WTC11 (cell line): ENCODE results near the gene RNU1-3. TPM values are rescaled to one million over a fixed set of nuclear protein-coding genes. Genes with fewer than 3 reads are reported as not detected.
"Not testable (repeated sequence)": the region's sequence is repeated elsewhere in the genome, so short reads cannot be mapped to it uniquely, and the experiment has no call there.

Experiments
- ATAC-seq: fragments of 200-7000 bp; cut with Tn5 transposase; 2 replicates; pipeline ENCODE4 v1.10.0; 2021; ENCODE audit warnings: mild to moderate bottlenecking, moderate library complexity
- CTCF ChIA-PET: fragments of 300-600 bp; sonication (Branson Sonifier 250); formaldehyde crosslinking; loops from one replicate; lab custom pipeline; 2021; ENCODE audit warnings: antibody characterized with exemption; lab: Charles Lee
- POLR2A ChIA-PET: fragments of 350-600 bp; sonication (Branson Sonifier 250); formaldehyde crosslinking; loops from one replicate; lab custom pipeline; 2021; ENCODE audit warnings: antibody characterized with exemption; lab: Charles Lee
- DNase-seq: peaks from one replicate; pipeline ENCODE4 v3.0.0; 2021; ENCODE audit warnings: low spot score
- H3K27ac Mint-ChIP-seq: 2 replicates; pipeline ENCODE4 v1.8.0; 2021; ENCODE audit warnings: mixed read lengths
- H3K27me3 Mint-ChIP-seq: 2 replicates; pipeline ENCODE4 v1.8.0; 2021; ENCODE audit warnings: low read depth, mild to moderate bottlenecking, moderate library complexity, mixed read lengths
- H3K36me3 Mint-ChIP-seq: 2 replicates; pipeline ENCODE4 v1.8.0; 2021; ENCODE audit warnings: mixed read lengths
- H3K4me1 Mint-ChIP-seq: 2 replicates; pipeline ENCODE4 v1.8.0; 2022; ENCODE audit warnings: mixed read lengths
- H3K4me3 Mint-ChIP-seq: 2 replicates; pipeline ENCODE4 v1.8.0; 2021; ENCODE audit warnings: mild to moderate bottlenecking, moderate library complexity, mixed read lengths
- H3K9me3 Mint-ChIP-seq: 2 replicates; pipeline ENCODE4 v1.8.0; 2021; ENCODE audit warnings: mixed read lengths
- ETV6 ChIP-seq: sonication (generic); formaldehyde crosslinking; IDR thresholded peaks from 2 replicates; pipeline ENCODE4 v1.8.1; 2022; ENCODE audit warnings: mild to moderate bottlenecking, missing genetic modification reagents
- IRF2 ChIP-seq: sonication (generic); formaldehyde crosslinking; IDR thresholded peaks from 2 replicates; pipeline ENCODE4 v1.8.0; 2022; ENCODE audit warnings: low read depth, missing genetic modification reagents, borderline replicate concordance
- ZNF396 ChIP-seq: fragments of 250-450 bp; sonication (Bioruptor Pico); IDR thresholded peaks from 2 replicates; pipeline ENCODE4 v1.8.0; 2021; ENCODE audit warnings: mild to moderate bottlenecking, moderate library complexity, borderline replicate concordance
- total RNA-seq: library from RNA; stranded (reverse); gene quantifications from 3 replicates; pipeline ENCODE4 v1.2.3, GENCODE V29; 2021
- TF ChIP-seq, protein P1 (sequence below): sonication (generic); formaldehyde crosslinking; IDR thresholded peaks from 2 replicates; pipeline ENCODE4 v1.8.1; 2023; ENCODE audit warnings: mild to moderate bottlenecking, moderate library complexity, missing genetic modification reagents
- TF ChIP-seq, protein P2 (sequence below): sonication (generic); formaldehyde crosslinking; IDR thresholded peaks from 2 replicates; pipeline ENCODE4 v1.8.1; 2022; ENCODE audit warnings: mild to moderate bottlenecking, moderate library complexity, missing genetic modification reagents
- TF ChIP-seq, protein P3 (sequence below): fragments of 250-450 bp; sonication (Bioruptor Pico); IDR thresholded peaks from 2 replicates; pipeline ENCODE4 v1.9.0; 2021; ENCODE audit warnings: mild to moderate bottlenecking
- TF ChIP-seq, protein P4 (sequence below): fragments of 250-450 bp; sonication (Bioruptor Pico); IDR thresholded peaks from 2 replicates; pipeline ENCODE4 v2.1.2; 2022; ENCODE audit warnings: mild to moderate bottlenecking, moderate library complexity
- TF ChIP-seq, protein P5 (sequence below): sonication (generic); formaldehyde crosslinking; IDR thresholded peaks from 2 replicates; pipeline ENCODE4 v1.8.1; 2022; ENCODE audit warnings: low read depth, mild to moderate bottlenecking, moderate library complexity, missing genetic modification reagents, borderline replicate concordance
- TF ChIP-seq, protein P6 (sequence below): sonication (generic); formaldehyde crosslinking; IDR thresholded peaks from 2 replicates; pipeline ENCODE4 v1.8.0; 2023; ENCODE audit warnings: missing genetic modification reagents

Gene RNU1-3
- total RNA-seq, 1 experiment from 2014 or later = 1,197 TPM

DNA sequence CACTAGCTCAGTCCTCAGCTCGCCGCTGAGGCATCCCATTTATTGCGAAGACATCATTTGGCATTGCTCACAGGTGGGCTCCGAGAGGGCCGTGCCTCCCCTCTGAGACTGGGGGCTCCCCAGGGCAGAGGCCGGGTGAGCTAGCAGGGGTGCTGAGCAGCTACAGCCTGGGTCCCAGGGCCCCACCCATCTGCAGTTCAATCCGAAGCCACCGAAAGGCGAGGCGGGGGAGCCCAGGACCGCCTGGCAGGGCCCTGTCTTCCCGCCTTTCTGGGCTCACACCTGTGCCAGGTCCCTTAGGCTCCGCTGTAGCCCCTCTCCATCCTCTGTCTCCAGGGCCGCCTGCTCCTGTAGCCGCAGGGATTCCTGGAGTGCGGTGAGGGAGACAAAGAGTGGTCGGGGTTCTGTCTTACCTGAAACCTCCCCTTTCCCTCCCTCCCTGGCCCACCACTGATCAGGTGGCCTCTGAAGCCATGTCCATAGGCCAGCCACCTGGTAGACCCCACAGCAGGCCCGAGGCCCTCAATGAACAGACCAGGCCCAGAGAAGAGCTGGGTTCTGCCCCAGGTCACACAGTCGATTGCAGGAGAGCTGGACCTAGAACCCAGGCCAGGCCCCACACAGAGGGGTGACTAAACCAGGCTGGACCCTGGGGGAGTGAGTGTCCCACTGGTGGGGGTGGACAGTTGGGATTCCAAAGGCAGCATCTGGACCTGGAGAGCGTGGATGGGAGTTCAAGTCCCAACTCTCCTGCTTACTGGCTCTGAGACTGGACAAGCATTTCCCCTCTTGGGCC, 35.3 kb downstream of the RNU1-3 start:
- CTCF ChIA-PET = interaction anchor here (0.6 to 2.7 kb wide), 3 partner anchors 10 to 303 kb away, joined by 3 to 20 read pairs (median 7); no protein-coding TSS in a partner anchor
- TF ChIP-seq, protein P1, sequence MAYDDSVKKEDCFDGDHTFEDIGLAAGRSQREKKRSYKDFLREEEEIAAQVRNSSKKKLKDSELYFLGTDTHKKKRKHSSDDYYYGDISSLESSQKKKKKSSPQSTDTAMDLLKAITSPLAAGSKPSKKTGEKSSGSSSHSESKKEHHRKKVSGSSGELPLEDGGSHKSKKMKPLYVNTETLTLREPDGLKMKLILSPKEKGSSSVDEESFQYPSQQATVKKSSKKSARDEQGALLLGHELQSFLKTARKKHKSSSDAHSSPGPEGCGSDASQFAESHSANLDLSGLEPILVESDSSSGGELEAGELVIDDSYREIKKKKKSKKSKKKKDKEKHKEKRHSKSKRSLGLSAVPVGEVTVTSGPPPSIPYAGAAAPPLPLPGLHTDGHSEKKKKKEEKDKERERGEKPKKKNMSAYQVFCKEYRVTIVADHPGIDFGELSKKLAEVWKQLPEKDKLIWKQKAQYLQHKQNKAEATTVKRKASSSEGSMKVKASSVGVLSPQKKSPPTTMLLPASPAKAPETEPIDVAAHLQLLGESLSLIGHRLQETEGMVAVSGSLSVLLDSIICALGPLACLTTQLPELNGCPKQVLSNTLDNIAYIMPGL (CRISPR knock-in tag) = 0 out of 2 replicates have a peak, but pooled peaks have one; percentile 34
- TF ChIP-seq, protein P2, sequence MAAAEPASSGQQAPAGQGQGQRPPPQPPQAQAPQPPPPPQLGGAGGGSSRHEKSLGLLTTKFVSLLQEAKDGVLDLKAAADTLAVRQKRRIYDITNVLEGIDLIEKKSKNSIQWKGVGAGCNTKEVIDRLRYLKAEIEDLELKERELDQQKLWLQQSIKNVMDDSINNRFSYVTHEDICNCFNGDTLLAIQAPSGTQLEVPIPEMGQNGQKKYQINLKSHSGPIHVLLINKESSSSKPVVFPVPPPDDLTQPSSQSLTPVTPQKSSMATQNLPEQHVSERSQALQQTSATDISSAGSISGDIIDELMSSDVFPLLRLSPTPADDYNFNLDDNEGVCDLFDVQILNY (CRISPR knock-in tag) = no peak
- POLR2A ChIA-PET = interaction anchor here (1.1 kb wide), 1 partner anchor 18 kb away, joined by 3 read pairs; no protein-coding TSS in a partner anchor
- Mint-ChIP-seq H3K4me1 (no peaks in the 10 kb centered on the region), H3K4me3 (no peak overlapping the region), H3K27me3 (no peaks in the 10 kb centered on the region), H3K36me3 (peaks cover 33% of the 10 kb centered on the region), H3K9me3 (no peaks in the 10 kb centered on the region), H3K27ac (no peak overlapping the region)
- ATAC-seq (no peak), DNase-seq (no peak)

DNA sequence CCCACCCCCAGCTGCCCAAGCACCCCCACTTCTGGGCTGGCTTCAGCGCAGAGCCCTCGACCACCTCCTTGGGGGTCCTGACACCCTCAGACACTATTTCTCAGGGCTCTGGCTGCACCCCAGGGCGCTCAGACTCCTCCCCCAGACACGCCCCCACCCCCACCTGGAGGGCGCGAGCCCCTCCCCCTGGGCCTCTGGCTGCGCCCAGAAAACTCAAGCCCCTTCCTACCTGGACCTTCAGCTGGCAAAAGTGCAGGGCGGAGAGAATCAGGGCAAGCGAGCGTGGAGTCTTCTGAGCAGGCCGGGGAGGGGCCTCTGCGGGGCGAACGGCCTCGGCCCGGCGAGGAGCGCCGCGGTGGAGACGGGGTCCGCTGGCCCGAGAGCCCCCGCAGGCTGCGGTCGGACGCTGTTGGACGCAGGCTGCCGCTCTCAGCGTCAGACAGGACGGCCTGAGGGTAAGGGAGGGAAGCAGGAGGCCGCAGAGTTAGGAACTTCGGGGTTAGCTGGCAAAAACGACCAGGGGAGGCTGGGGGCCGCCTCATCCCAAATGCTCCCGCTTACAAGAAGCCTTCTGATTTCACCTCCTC, 36.0 kb downstream of the RNU1-3 start:
- Mint-ChIP-seq H3K36me3 (peaks cover 40% of the 10 kb centered on the region), H3K4me1 (no peaks in the 10 kb centered on the region), H3K9me3 (no peaks in the 10 kb centered on the region), H3K4me3 (no peak overlapping the region), H3K27ac (peak overlapping the region; percentile 81), H3K27me3 (no peaks in the 10 kb centered on the region)
- ChIA-PET POLR2A (interaction anchor here (1.1 to 1.2 kb wide), 2 partner anchors 10 to 18 kb away, joined by 3 read pairs; no protein-coding TSS in a partner anchor), CTCF (interaction anchor here (1.1 to 2.7 kb wide), 2 partner anchors 10 to 77 kb away, joined by 7 to 20 read pairs; no protein-coding TSS in a partner anchor)
- DNase-seq (no peak), ATAC-seq (peak; percentile 7; the same call in 1 of the 2 replicates)
- TF ChIP-seq, protein P3, sequence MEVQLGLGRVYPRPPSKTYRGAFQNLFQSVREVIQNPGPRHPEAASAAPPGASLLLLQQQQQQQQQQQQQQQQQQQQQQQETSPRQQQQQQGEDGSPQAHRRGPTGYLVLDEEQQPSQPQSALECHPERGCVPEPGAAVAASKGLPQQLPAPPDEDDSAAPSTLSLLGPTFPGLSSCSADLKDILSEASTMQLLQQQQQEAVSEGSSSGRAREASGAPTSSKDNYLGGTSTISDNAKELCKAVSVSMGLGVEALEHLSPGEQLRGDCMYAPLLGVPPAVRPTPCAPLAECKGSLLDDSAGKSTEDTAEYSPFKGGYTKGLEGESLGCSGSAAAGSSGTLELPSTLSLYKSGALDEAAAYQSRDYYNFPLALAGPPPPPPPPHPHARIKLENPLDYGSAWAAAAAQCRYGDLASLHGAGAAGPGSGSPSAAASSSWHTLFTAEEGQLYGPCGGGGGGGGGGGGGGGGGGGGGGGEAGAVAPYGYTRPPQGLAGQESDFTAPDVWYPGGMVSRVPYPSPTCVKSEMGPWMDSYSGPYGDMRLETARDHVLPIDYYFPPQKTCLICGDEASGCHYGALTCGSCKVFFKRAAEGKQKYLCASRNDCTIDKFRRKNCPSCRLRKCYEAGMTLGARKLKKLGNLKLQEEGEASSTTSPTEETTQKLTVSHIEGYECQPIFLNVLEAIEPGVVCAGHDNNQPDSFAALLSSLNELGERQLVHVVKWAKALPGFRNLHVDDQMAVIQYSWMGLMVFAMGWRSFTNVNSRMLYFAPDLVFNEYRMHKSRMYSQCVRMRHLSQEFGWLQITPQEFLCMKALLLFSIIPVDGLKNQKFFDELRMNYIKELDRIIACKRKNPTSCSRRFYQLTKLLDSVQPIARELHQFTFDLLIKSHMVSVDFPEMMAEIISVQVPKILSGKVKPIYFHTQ (CRISPR knock-in tag) = no peak
- TF ChIP-seq, protein P4, sequence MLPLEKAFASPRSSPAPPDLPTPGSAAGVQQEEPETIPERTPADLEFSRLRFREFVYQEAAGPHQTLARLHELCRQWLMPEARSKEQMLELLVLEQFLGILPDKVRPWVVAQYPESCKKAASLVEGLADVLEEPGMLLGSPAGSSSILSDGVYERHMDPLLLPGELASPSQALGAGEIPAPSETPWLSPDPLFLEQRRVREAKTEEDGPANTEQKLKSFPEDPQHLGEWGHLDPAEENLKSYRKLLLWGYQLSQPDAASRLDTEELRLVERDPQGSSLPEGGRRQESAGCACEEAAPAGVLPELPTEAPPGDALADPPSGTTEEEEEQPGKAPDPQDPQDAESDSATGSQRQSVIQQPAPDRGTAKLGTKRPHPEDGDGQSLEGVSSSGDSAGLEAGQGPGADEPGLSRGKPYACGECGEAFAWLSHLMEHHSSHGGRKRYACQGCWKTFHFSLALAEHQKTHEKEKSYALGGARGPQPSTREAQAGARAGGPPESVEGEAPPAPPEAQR (CRISPR knock-in tag) = no peak
- no peak for TF ChIP-seq IRF2 (CRISPR knock-in tag)
- no peak for TF ChIP-seq ZNF396 (CRISPR knock-in tag)
- TF ChIP-seq, protein P5, sequence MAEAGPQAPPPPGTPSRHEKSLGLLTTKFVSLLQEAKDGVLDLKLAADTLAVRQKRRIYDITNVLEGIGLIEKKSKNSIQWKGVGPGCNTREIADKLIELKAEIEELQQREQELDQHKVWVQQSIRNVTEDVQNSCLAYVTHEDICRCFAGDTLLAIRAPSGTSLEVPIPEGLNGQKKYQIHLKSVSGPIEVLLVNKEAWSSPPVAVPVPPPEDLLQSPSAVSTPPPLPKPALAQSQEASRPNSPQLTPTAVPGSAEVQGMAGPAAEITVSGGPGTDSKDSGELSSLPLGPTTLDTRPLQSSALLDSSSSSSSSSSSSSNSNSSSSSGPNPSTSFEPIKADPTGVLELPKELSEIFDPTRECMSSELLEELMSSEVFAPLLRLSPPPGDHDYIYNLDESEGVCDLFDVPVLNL = no peak
- no peak for TF ChIP-seq ETV6 (CRISPR knock-in tag)
- TF ChIP-seq, protein P6, sequence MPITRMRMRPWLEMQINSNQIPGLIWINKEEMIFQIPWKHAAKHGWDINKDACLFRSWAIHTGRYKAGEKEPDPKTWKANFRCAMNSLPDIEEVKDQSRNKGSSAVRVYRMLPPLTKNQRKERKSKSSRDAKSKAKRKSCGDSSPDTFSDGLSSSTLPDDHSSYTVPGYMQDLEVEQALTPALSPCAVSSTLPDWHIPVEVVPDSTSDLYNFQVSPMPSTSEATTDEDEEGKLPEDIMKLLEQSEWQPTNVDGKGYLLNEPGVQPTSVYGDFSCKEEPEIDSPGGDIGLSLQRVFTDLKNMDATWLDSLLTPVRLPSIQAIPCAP (CRISPR knock-in tag) = no peak

DNA sequence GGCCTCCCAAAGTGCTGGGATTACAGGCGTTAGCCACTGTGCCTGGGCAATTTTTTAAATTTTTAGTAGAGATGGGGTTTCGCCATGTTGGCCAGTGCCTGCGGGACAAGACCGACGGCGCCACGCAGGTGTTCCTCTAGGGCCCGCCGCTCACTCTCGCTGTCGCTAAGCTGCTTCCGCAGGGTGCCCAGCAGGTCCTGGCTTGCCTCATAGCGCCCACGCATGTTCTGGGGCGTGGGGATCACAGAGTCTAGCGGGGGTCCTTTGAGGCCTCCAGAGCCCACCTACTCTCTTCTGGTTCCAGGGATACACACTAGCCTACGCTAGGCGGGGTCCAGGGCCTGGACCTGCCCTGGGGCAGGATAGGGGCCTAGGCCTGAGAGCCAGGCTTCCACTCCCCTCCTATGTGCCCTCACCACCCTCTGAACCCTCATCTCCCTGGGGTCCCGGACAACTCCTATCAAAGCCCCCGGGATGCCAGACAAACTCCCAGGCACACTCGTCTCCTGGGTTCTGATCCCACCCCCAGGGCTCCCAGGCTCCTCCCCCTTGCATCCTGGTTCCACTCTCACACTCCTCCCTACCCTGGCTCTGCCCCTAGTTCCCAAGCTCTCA, 36.7 kb downstream of the RNU1-3 start:
- peak; percentile 13 for DNase-seq
- ChIA-PET CTCF (interaction anchor here (0.6 to 2.7 kb wide), 2 partner anchors 9 to 378 kb away, joined by 6 to 20 read pairs; no protein-coding TSS in a partner anchor), POLR2A (interaction anchor here (1.1 to 1.2 kb wide), 2 partner anchors 9 to 17 kb away, joined by 3 read pairs; no protein-coding TSS in a partner anchor)
- peak; percentile 60 for ATAC-seq
- Mint-ChIP-seq H3K27ac (peak overlapping the region; percentile 81), H3K36me3 (peaks cover 40% of the 10 kb centered on the region)
- H3K4me3 Mint-ChIP-seq, H3K4me1 Mint-ChIP-seq, H3K27me3 Mint-ChIP-seq, H3K9me3 Mint-ChIP-seq: not testable (repeated sequence)
